HG03571 (cell line): ENCODE data around the gene JPH2.
"Not testable (repeated sequence)": the region's sequence is repeated elsewhere in the genome, so short reads cannot be mapped to it uniquely, and the experiment has no call there.

Experiments
- ATAC-seq: cut with Tn5 transposase; IDR thresholded peaks from one replicate; pipeline ENCODE4 v1.9.1; 2021; ENCODE audit not compliant: unreplicated experiment

JPH2 gene

GRCh38 chr20:44211177-44212039 is 24.4 kb upstream of the JPH2 start:
- ATAC-seq, result peak; percentile 17

GRCh38 chr20:44210406-44211176 is 23.6 kb upstream of the JPH2 start, which contains the start of gene OSER1:
Gene OSER1 (minus strand): TSS chr20:44210771. CDS start chr20:44206957, 3,814 bp downstream.
- peak; percentile 71 for ATAC-seq

GRCh38 chr20:44209686-44210405 is 22.9 kb upstream of the JPH2 start:
- no peak for ATAC-seq

GRCh38 chr20:44208770-44209169 is 21.8 kb upstream of the JPH2 start:
- no peak for ATAC-seq

GRCh38 chr20:44208165-44208564 is 21.2 kb upstream of the JPH2 start:
- ATAC-seq, result no peak

- no peak for ATAC-seq
These were observed 20.2 kb upstream of the JPH2 start for GRCh38 chr20:44207126-44207723.

- no peak for ATAC-seq
These were observed 19.1 kb upstream of the JPH2 start for GRCh38 chr20:44206132-44206531.

GRCh38 chr20:44204832-44205215 is 17.8 kb upstream of the JPH2 start:
- no peak for ATAC-seq

GRCh38 chr20:44204156-44204831 is 17.3 kb upstream of the JPH2 start:
- ATAC-seq, result no peak

GRCh38 chr20:44203161-44203560 is 16.2 kb upstream of the JPH2 start:
- no peak for ATAC-seq

GRCh38 chr20:44200983-44201382 is 14.0 kb upstream of the JPH2 start:
- ATAC-seq, result no peak

GRCh38 chr20:44200371-44200770 is 13.4 kb upstream of the JPH2 start:
- ATAC-seq, result no peak

GRCh38 chr20:44199877-44200276 is 12.9 kb upstream of the JPH2 start:
- no peak for ATAC-seq

GRCh38 chr20:44198872-44199271 is 11.9 kb upstream of the JPH2 start:
- no peak for ATAC-seq

GRCh38 chr20:44196271-44196670 is 9.3 kb upstream of the JPH2 start:
- no peak for ATAC-seq

GRCh38 chr20:44195605-44196004 is 8.6 kb upstream of the JPH2 start:
- no peak for ATAC-seq

- no peak for ATAC-seq
These were observed 6.8 kb upstream of the JPH2 start for GRCh38 chr20:44193801-44194200.

- not testable (repeated sequence) for ATAC-seq
These were observed 4.7 kb upstream of the JPH2 start for GRCh38 chr20:44191640-44192039.

- ATAC-seq, result not testable (repeated sequence)
These were observed 3.3 kb upstream of the JPH2 start for GRCh38 chr20:44190197-44190852.

- no peak for ATAC-seq
These were observed 1.8 kb upstream of the JPH2 start for GRCh38 chr20:44188752-44189151.
